Inflammatory macrophage treated with lipopolysaccharide for 4 hours (primary cell): ENCODE measurements around the gene COG5.

Experiments used
- DNase-seq: peaks from one replicate; pipeline ENCODE4 v3.0.0-alpha.2; 2020

COG5 gene

DNA sequence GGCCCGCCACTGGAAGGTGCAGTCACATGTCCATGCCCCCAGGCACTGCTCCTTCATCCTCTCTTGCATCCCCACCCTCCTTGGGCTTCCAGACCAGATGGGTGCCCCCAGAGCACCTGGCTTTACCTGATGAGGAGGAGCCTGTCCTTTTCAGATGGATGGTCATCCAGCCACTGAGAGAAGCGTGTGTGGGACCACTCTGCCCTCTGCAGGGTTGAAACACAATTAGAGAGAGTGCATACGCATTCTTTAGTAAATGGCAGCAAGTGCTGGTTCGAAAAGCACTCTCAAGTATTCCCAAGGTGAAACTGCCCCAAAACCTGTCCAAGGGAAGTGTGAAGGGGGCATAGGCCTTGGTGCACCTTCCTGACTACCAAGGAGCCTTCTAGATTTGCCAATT, 353.3 kb downstream of the COG5 start:
- DNase-seq, result no peak

DNA sequence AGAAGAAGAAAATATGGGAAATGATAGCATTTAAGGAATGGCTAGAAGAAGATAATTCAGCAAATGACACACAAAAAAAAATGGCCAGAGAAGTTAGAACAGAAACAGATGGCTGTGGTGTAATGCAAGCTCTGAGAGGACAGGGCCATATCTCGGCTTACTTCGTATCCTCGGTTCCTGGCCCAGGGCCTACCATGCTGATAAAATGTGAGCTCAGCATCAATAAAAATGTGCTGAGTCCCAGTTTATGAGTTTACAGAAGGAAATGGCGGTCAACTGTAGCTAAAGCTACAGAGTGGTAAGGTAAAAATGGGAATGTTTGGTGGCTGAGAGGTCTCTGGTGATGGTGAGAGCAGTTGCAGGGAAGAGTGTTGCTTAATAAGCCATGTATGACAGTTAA, 354.2 kb downstream of the COG5 start:
- no peak for DNase-seq

DNA sequence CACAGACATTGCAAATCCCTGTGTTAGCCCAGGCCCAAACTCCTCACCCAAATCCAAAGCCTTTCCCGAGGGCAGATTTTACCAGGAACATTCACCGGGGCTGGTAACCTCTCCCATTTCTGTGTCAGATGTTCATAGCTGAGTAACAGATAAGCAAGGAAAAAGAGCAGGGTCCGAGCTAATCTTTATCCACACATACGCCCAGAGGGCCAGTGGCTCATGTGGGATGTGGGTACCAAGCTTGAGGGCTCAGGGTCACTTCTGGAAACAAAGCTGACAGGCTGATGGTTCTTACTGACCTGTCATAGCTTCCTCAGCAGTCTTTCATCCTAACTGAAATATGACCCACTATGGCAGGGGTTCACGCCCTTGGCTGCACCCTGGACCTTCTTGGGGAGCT, 355.2 kb downstream of the COG5 start:
- no peak for DNase-seq

DNA sequence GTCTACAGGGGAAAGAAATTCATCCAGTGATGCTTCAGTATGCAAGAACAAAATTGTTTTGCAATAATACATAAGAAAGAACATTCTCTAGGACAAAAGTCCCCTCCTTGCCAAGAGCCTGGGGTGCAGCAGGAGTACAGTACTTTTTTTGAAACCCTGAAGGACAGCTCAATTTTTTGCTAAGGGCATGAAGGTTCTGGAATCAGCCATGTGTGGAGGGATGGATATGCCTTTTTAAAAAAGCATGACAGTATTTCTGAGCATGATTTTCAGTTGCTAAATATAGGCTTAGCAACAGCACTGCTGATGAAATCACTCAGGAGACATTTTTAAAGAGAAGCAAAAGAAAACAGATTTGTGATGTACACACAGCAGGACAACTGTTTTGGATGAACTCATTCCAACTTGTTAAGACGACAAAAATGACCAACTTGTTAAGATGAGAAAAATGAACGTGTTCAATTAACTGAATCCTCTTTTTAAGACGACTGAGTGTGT, 355.6 kb downstream of the COG5 start:
- peak; percentile 11 for DNase-seq

DNA sequence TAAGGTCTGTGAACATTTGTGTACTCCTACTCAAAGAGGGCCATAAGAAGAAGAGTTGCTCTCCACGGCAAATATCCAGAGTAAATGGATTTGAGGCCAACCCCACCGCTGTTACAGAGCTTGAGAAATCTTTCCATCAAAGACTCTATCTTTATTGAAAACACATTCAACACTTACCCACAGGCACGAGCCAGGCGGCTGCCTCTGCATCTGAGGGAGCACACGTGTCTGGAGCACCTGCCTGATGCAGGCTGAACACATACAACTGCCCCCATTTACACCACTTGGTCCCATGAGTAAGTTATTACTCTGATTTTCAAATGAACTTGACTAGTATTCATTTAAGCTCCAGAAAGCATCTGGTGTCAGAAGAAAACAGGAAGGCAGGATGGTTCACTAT, 356.3 kb downstream of the COG5 start:
- no peak for DNase-seq

DNA sequence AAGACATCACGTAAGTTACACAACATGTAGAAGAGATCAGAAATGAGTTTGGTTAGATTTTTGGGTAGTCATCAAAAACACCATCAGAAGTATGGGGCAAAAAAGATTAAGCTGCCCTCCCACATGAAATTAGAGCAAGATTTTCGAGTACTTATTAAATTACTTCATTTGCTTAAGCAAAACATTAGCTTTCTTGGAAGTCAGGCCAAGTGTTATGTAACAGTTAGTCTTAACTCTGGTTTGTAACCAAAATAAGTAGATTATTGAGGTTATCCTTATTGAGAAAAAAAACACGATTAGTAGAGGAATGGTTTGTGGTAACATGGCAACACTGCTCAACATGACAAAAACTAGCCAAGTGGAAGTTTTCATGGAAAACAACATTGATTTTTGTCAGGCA, 357.0 kb downstream of the COG5 start:
- no peak for DNase-seq

DNA sequence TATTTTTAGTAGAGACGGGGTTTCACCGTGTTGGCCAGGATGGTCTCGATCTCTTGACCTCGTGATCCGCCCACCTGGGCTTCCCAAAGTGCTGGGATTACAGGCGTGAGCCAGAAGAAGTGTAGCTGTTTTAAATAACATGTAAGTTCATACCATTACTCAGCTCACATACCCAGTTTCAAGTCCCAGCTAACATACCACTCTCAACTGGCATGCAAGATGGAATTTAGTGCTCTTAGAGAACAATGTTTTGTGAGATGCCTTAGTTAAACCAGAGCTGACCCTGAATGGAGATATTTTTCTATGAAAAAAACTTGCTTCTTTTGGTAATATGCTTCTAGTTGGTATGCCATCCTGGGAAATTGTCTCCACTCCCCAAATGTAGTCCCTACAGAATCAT, 357.6 kb downstream of the COG5 start:
- no peak for DNase-seq

DNA sequence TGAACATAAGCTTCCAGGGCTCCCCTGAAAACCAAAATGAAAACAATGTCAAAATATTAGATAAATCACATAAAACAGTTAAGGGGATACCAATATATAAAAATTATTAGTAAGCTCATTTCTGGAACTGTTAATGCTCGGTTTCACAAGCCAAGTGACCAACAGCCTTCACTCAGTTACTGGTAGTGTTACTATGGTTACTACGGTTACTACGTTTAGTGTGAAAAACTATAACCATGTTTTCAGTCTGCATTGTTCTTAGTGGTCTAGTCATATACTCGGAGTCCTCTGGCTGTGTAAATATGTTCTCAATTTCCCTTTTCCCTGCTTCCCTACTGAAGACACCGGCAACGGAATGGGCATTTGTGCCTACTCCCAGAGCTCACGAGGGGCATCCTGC, 360.1 kb downstream of the COG5 start:
- DNase-seq, result no peak

DNA sequence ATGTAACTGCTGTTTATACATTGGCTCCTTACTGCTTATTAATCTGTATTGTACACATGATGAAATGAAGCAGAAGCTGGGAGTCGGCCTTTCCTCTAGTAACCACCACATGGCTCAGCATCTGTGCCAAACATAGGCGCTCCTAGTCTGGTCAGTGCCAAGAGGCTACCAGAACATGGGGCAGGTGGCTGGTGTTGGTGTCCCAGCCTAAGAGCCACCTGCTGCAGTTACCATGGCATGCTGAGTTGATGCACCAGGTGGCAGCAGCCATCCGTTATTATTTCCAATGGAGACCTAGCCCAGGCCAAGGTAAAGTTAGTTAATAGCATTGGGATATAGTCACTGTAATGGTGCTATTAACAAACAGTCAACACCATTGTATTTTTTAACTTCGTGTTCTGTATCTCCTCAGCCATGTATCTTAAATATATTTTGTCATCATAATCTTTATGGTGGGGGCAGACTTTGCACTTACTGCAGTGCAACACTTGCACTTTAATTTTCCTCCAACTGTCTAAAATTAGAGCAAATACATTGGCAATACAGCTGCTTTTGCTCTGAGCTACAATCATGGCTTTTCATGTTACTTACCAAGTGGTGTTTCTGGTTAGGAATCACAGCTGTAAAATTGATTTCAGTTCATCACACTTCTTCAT, 361.8 kb downstream of the COG5 start:
- DNase-seq, result no peak

DNA sequence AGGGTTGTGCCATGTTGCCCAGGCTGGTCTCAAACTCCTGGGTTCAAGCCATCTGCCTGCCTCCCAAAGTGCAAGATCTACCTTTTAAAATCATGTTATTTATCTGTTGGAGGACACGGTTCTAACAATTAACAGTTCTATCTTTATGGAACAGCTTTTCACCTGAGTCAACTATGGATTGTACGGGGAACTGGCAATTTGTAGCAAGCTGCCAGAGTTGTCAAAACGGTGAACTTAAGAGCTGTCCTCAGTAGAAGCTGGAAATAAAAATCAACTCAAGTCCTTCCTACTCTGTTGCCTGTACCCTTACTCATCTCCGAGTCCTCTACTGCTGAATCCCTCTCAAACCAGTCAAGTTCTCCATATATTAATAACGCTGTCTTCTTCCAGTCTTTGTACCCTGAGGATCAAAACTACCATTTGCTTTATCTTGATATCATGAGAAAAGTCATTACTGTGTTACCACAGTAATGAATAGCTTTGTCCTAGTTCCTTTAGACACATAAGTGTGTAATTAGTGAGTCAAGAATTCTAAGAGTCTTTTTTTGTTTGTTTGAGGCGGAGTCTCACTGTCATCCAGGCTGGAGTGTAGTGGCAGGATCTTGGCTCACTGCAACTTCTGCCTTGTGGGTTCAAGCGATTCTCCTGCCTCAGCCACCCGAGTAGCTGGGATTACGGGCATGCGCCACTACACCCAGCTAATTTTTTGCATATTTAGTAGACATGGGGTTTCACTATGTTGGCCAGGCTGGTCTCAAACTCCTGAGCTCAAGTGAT, 366.7 kb downstream of the COG5 start:
- no peak for DNase-seq

DNA sequence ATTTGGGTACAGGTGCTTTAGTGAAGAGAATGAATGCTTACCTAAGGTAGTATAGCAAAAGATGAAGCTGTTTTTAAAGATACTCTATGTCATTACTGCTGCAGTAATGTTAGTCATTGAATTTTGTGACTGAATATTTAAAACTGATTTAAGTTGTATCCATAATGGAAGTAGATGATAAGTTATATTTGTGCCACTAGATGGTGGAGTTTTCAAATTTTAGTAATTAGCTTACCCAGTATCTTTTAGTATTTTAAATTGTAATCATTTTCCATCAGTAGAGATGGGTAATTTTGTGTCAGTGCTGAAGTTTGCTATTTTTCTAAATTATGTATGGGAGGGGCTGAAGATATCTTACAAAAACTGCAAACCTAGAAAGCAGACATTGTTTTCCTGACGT, 369.7 kb downstream of the COG5 start:
- no peak for DNase-seq

DNA sequence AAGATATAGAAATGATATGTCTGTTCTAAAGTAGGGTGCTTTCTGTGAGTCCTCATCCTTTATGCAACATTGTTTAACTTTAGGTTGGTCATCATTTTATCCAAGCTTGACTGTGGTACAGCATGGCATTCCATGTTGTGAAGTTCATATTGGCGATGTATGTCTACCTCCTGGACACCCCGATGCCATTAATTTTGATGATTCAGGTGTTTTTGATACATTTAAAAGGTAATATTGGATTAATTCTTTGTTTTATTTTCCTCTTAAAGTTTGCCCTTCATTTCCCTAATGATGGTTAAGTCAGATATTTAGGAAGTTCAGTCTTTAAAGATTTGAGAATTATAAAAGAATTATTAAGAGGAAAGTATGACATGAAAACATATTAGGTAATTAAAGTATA, 373.6 kb downstream of the COG5 start:
- no peak for DNase-seq

DNA sequence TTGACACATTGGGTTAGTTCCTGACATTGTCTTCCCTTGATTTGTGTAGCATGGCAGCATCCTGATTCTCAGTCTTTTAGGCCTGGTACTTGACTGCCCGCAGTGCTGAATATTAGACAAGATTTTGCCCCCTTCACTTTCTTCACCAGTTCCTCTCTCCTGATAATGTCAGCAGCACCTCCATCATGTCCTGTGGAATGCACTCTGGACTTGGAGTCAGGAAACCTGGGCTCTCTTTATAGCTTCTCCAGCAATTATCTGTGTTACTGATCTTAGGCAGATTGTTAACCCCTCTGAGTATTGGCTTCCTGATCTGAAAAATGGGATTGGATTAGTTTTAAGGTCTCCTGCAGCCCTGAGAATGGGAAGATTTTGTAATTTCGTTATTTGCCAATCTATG, 375.9 kb downstream of the COG5 start:
- DNase-seq, result no peak

DNA sequence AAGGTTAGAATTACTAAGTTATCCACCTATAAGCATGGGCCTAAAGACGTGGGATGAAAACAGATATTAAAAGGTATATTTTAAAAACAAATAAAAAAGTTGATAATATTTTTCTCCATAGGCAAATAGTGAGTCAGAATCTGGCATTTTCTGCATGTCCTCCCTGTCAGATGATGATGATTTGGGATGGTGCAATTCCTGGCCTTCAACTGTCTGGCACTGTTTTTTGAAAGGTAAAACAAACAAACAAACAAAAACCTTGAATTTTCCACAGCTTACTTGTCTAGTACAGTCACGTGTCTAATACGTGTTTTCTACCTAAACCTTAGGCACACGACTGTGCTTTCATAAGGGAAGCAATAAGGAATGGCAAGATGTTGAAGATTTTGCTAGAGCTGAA, 377.5 kb downstream of the COG5 start:
- no peak for DNase-seq

DNA sequence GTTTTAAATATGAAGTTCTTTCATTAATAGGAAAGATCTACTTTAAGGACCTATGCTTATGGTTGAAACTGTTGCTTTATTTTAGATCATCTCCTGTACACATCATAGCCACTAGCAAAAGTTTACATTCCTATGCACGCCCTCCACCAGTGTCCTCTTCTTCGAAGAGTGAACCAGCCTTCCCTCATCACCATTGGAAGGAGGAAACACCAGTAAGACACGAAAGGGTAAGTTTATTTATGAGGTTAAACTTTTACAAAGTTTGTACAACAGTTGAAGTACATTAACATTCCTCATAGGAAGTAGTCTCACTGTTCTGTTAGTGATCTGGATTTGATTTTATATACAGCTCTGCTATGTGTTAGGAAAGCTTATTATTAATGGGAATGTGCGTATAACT, 378.0 kb downstream of the COG5 start:
- no peak for DNase-seq

DNA sequence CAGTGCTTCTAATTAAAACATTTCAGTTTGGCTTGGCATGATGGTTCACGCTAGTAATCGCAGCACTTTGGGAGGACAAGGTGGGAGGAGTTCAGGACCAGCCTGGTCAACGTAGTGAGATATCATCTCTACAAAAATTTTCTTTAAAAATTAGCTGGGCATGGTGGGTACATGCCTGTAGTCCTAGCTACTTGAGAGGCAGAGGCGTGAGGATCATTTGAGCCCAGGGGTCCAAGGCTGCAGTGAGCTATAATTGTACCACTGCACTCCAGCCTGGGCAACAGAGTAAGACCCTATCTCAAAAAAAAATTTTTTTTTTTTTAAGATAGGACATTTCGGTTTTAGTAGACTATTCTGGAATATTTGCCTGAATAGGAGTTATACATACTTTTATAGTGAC, 382.5 kb downstream of the COG5 start:
- no peak for DNase-seq

DNA sequence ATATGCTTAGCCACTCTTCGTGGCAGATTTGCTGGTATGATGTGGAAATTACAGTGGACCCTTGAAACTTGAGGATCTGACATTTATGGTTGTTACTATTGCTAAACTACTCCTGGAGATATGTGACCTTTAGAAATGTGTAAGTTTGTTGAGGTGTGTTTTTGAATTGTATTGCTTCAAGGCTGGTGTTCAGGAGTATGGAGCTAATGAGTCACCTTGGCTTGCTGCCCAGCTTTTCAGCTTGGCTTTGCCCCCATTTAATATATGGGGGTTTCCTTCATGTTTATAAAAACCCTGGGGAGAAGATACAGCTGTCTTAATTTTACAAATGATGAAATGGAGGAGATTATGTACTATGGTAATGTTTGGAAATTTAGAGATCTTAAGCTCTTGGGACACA, 383.3 kb downstream of the COG5 start:
- DNase-seq, result no peak

DNA sequence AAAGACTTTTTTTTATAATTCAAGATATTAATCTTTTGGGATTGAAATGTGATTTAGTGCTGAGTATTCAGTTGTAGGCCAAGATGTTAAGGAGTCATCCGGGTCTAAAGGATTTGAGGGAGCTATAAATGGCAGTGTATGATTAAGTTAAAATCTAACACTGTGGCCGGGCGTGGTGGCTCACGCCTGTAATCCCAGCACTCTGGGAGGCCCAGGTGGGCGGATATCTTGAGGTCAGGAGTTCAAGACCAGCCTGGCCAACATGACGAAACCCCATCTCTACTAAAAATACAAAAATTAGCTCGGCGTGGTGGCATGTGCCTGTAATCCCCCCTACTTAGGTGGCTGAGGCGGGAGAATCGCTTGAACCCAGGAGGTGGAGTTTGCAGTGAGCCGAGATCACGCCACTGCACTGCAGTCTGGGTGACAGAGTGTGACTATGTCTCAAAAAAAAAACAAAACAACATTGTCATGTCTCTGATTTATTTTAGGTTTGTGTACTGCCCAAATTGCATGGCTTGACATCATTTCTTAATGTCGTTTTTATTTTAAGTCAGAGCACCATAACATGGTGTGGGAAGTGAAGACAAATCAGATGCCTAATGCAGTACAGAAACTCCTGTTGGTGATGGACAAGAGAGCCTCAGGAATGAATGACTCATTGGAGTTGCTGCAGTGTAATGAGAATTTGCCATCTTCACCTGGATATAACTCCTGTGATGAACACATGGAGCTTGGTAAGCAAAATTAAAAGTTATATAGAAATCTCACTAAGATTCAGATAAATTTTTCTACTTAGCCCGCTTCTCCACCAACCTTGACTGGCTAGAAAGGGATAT, 384.2 kb downstream of the COG5 start:
- no peak for DNase-seq

DNA sequence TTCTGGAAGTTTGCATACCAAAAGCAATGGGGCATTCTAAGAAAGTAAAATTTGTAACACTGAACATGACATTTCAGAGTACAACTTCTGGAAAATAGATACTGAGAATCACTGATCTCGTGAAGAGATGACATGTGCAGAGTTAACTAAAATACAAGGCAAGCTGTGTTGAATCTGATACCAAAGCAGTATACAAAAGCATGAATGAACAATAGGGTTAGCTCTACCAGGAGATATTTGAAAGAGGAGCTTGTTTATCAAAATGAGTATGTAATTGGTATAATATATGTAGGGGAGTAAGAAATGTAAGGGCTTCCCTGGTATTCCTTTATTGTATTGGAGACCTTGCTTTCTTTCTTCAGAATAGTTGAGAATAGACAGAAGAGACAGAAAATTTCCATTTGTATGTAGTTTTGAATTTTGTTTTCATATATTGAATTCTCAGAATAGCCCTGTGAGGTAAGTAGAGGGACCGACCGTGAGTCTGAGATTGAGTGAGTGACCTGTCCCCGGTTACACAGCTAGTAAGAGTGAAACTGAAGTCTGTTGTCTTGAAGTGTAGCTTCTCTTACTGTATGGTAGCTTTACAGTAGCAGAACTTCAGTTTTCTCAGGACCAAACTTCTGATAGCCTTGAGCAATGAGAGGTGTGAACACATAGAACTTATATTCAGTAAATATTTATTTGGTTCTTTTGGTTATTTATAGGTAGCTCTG, 389.9 kb downstream of the COG5 start:
- DNase-seq, result peak; percentile 47

DNA sequence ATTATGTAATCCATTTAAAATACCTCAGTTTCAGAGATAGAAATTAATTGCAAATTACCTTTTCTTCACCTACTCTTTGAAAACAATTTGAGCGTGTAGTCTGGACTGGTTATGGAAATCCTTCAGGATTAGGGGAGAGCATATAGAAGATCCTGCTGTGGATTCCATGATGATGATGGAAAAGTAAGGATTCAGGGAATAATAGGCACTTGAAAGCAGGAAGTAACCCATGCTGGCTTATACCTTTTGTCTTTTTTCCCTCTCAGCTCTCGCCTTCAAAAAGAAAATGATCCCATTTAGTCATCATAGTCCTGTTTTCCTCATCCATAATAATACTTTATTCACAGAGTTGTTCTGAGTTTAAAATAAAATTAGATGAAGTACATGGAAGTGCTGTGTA, 390.5 kb downstream of the COG5 start:
- no peak for DNase-seq

DNA sequence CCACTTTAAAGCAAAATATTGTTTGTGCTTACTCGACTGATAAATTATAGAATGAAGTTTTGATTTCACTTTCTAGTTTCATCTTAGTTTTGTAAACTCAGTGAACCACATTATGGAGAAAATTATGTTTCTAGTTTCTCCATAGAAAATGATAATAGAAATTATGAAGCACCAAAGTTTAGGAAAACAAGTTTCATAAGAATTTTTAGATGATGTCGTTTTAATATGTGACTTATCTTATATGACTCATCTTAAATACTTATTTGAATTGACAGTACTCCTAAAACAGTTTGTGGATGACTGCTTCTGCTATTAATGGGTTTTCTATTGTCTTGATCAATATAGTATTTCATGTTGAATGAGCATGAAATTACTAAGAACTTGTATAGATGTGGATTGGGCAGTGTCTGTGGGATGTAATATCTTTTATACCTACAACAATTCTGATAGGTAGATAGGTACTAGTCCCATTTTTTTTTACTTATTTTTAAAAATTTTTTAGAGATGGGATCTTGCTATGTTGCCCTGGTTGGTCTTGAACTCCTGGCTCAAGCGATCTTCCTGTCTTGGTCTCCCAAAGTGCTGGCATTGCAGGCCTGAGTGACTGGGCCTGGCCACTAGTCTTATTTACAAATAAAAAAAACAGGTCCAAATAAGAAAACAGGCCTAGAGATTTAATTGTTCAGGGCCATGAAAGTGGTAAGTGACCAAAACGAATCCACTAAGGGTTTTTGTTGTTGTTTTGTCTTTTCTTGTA, 391.3 kb downstream of the COG5 start:
- DNase-seq, result peak; percentile 88

DNA sequence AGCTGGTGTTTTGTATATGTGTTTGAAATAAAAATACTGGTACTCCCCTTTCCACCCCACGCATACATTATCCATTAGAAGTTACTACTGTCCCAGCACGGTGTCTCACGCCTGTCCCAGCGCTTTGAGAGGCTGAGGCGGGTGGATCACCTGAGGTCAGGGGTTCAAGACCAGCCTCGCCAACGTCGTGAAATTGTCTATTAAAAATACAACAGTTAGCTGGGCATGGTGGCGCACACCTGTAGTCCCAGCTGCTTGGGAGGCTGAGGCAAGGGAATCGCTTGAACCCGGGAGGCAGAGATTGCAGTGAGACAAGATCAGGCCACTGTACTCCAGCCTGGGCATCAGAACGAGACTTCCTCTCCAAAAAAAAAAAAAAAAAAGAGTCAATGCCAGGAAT, 392.2 kb downstream of the COG5 start:
- DNase-seq, result no peak
